ENCODE data around the gene FHL5.
"Not testable (repeated sequence)": the region's sequence is repeated elsewhere in the genome, so short reads cannot be mapped to it uniquely, and the experiment has no call there.

The FHL5 gene

DNA sequence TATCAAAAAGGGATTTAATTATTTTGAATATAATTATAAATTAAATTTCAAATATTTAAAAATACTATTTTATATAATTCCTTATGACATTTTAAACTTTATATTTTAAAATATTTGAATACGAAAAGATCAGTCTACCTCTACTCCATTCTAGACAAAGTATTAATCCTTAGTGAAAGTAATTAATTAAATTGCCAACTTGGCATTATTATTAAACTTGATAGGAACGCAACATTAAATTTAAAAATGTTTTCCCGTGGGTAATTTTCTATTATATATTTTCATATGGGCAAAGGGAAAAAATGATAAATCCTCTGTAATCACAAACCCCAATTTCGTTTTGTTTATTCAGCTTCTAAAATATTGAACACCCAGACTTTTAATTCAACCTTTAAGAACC, 8.4 kb upstream of the FHL5 start:
- Histone ChIP-seq H3K27ac (no peak overlapping the region), H3K4me1 (ENCODE audit: control insufficient read depth in 1 of 2, insufficient read depth in 1 of 2, low read depth in 1 of 2, low read length in 1 of 2) (no peaks in the 10 kb centered on the region), H3K27me3 (no peaks in the 10 kb centered on the region), H3K4me3 (ENCODE audit: low read depth in 1 of 2, low read length in 1 of 2) (no peak overlapping the region), H3K36me3 (peaks cover 66% of the 10 kb centered on the region), H3K9me3 (no peaks in the 10 kb centered on the region)
- no peak for TF ChIP-seq CTCF (IDR thresholded peaks at IDR 0.05)

- H3K4me1 ChIP-seq (ENCODE audit: control insufficient read depth in 1 of 2, insufficient read depth in 1 of 2, low read depth in 1 of 2, low read length in 1 of 2); H3K27ac ChIP-seq; H3K9me3 ChIP-seq; H3K4me3 ChIP-seq (ENCODE audit: low read depth in 1 of 2, low read length in 1 of 2): not testable (repeated sequence)
- Histone ChIP-seq H3K36me3 (peaks cover 15% of the 10 kb centered on the region), H3K27me3 (peaks cover 35% of the 10 kb centered on the region)
These were observed 3.2 kb upstream of the FHL5 start for GRCh38 chr6:96559740-96560139.

DNA sequence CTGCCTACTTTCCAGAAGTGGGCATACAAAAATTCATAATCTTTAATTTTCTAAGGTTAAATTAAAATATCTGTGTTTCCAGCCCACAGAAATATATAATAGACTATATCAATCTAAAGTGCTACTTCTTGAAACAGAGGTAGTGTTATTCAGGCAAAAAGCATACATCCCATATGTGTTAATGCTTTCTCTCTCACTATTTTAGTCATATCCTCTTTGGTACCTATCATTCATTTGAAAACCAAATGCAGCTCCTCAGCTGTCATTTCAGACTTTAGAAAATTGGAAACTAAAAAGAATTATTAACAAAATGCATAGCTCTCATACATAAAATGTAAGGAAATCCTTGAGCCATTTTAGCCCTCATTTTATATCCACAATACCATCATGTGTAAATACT, 925 bp downstream of the FHL5 start:
- H3K4me3 ChIP-seq (ENCODE audit: low read depth in 1 of 2, low read length in 1 of 2) = no peak overlapping the region
- H3K4me1 ChIP-seq (ENCODE audit: control insufficient read depth in 1 of 2, insufficient read depth in 1 of 2, low read depth in 1 of 2, low read length in 1 of 2) = no peaks in the 10 kb centered on the region
- H3K9me3 ChIP-seq = no peaks in the 10 kb centered on the region
- no peak overlapping the region for H3K27ac ChIP-seq
- no peak for TF ChIP-seq CTCF (IDR thresholded peaks at IDR 0.05)
- no peaks in the 10 kb centered on the region for H3K36me3 ChIP-seq
- peaks cover 38% of the 10 kb centered on the region for H3K27me3 ChIP-seq

GRCh38 chr6:96570053-96570452, 7.1 kb downstream of the FHL5 start:
- Histone ChIP-seq H3K4me3 (ENCODE audit: low read depth in 1 of 2, low read length in 1 of 2) (no peak overlapping the region), H3K27ac (no peak overlapping the region), H3K36me3 (no peaks in the 10 kb centered on the region)

GRCh38 chr6:96571551-96571950, 8.6 kb downstream of the FHL5 start:
- no peak for TF ChIP-seq CTCF (IDR thresholded peaks at IDR 0.05)

More at GRCh38 chr6:96570053-96570452, 7.1 kb downstream of the FHL5 start:
- Histone ChIP-seq H3K9me3 (no peaks in the 10 kb centered on the region), H3K4me1 (ENCODE audit: control insufficient read depth in 1 of 2, insufficient read depth in 1 of 2, low read depth in 1 of 2, low read length in 1 of 2) (no peaks in the 10 kb centered on the region), H3K27me3 (peaks cover under 1% of the 10 kb centered on the region)
- no peak for TF ChIP-seq CTCF (IDR thresholded peaks at IDR 0.05)

GRCh38 chr6:96575359-96575758, 12.4 kb downstream of the FHL5 start:
- Histone ChIP-seq H3K4me1 (ENCODE audit: control insufficient read depth in 1 of 2, insufficient read depth in 1 of 2, low read depth in 1 of 2, low read length in 1 of 2) (no peaks in the 10 kb centered on the region), H3K36me3 (no peaks in the 10 kb centered on the region), H3K4me3 (ENCODE audit: low read depth in 1 of 2, low read length in 1 of 2) (no peak overlapping the region), H3K27me3 (no peaks in the 10 kb centered on the region), H3K9me3 (no peaks in the 10 kb centered on the region), H3K27ac (no peak overlapping the region)
- TF ChIP-seq CTCF (IDR thresholded peaks at IDR 0.05) = no peak

More at GRCh38 chr6:96571551-96571950, 8.6 kb downstream of the FHL5 start:
- Histone ChIP-seq H3K9me3 (no peaks in the 10 kb centered on the region), H3K4me1 (ENCODE audit: control insufficient read depth in 1 of 2, insufficient read depth in 1 of 2, low read depth in 1 of 2, low read length in 1 of 2) (no peaks in the 10 kb centered on the region), H3K4me3 (ENCODE audit: low read depth in 1 of 2, low read length in 1 of 2) (no peak overlapping the region), H3K27me3 (no peaks in the 10 kb centered on the region), H3K27ac (no peak overlapping the region), H3K36me3 (no peaks in the 10 kb centered on the region)
